Hepatocyte (in vitro differentiated cells): Measurements from ENCODE around the gene TIMD4.

Experiments used
- CTCF ChIP-seq: fragments of 200-600 bp; sonication (generic); IDR thresholded peaks from 2 replicates; pipeline ENCODE4 v1.5.1; 2016; ENCODE audit warnings: antibody characterized with exemption, mild to moderate bottlenecking; ENCODE audit not compliant: poor library complexity
- EZH2 ChIP-seq: fragments of 200-600 bp; sonication (generic); IDR thresholded peaks from 2 replicates; pipeline ENCODE4 v1.6.1; 2016; ENCODE audit warnings: antibody characterized with exemption, mild to moderate bottlenecking, borderline replicate concordance
- EZH2phosphoT487 ChIP-seq: fragments of 200-600 bp; sonication (generic); IDR thresholded peaks from one replicate; pipeline ENCODE4 v1.6.1; 2018; ENCODE audit warnings: antibody characterized with exemption, mild to moderate bottlenecking, low read depth, moderate library complexity; ENCODE audit not compliant: unreplicated experiment, severe bottlenecking

- TF ChIP-seq CTCF (no peak), EZH2 (no peak), EZH2phosphoT487 (no peak)
Observed at GRCh38 chr5:156920861-156921431, 42.1 kb downstream of the TIMD4 start.
